ENCODE measurements around the gene ENTR1.
"Not testable (repeated sequence)": the region's sequence is repeated elsewhere in the genome, so short reads cannot be mapped to it uniquely, and the experiment has no call there.

The ENTR1 gene

DNA sequence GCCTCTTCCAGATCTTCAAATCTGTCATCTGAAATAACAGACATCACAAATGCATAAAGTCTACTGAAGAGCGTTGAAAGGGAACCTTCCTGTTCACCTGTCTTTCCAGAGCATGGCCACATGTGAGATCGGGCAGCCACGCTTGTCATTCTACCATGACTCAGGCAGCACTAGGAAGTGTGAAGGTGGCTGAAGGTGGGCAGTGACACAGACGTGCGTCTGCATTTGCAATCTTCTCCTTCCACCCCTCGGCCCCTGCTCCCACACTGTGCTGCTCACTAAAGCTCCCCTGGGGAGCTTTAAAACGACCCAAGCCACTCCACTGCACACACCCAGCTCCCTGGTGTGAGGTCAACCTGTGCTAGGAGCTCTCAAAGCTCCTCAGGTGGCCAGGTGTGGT lies 2.5 kb downstream of the ENTR1 start:
- Histone ChIP-seq H3K9me3 (ENCODE audit: control insufficient read depth, insufficient read depth, low read depth, low read length) (no peaks in the 10 kb centered on the region), H3K4me3 (ENCODE audit: low read depth, low read length) (no peak overlapping the region), H3K36me3 (ENCODE audit: control insufficient read depth in 2 of 2, insufficient read depth in 1 of 2, low read length in 2 of 2) (peaks cover 10 to 63% of the 10 kb centered on the region in 2 experiments; a peak in 2 of 3 replicates), H3K27ac (ENCODE audit: extremely low read depth, low read depth, low read length) (no peak overlapping the region), H3K4me1 (ENCODE audit: control insufficient read depth, insufficient read depth, low read length) (peaks cover 11% of the 10 kb centered on the region)
- POLR2A ChIA-PET = interaction anchor here (0.7 to 2.8 kb wide), 3 partner anchors 44 to 63 kb away, joined by 3 to 13 read pairs (median 5); no protein-coding TSS in a partner anchor
- TF ChIP-seq GLI4 (tag by site-specific recombination; IDR thresholded peaks at IDR 0.05) (no peak), EGR2 (tag by site-specific recombination; IDR thresholded peaks at IDR 0.05; ENCODE audit: low read depth) (peak; percentile 64), ZNF777 (tag by site-specific recombination; IDR thresholded peaks at IDR 0.05; ENCODE audit: borderline replicate concordance) (no peak), GFI1B (tag by site-specific recombination; IDR thresholded peaks at IDR 0.05) (no peak)
- TF ChIP-seq, protein P1, sequence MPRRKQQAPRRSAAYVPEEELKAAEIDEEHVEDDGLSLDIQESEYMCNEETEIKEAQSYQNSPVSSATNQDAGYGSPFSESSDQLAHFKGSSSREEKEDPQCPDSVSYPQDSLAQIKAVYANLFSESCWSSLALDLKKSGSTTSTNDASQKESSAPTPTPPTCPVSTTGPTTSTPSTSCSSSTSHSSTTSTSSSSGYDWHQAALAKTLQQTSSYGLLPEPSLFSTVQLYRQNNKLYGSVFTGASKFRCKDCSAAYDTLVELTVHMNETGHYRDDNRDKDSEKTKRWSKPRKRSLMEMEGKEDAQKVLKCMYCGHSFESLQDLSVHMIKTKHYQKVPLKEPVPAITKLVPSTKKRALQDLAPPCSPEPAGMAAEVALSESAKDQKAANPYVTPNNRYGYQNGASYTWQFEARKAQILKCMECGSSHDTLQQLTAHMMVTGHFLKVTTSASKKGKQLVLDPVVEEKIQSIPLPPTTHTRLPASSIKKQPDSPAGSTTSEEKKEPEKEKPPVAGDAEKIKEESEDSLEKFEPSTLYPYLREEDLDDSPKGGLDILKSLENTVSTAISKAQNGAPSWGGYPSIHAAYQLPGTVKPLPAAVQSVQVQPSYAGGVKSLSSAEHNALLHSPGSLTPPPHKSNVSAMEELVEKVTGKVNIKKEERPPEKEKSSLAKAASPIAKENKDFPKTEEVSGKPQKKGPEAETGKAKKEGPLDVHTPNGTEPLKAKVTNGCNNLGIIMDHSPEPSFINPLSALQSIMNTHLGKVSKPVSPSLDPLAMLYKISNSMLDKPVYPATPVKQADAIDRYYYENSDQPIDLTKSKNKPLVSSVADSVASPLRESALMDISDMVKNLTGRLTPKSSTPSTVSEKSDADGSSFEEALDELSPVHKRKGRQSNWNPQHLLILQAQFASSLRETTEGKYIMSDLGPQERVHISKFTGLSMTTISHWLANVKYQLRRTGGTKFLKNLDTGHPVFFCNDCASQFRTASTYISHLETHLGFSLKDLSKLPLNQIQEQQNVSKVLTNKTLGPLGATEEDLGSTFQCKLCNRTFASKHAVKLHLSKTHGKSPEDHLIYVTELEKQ (tag by site-specific recombination; IDR thresholded peaks at IDR 0.05; ENCODE audit: borderline replicate concordance) = no peak
- CTCF ChIA-PET = interaction anchor here (0.6 to 2.6 kb wide), 5 partner anchors 7 to 621 kb away, joined by 3 to 28 read pairs (median 4); no protein-coding TSS in a partner anchor

DNA sequence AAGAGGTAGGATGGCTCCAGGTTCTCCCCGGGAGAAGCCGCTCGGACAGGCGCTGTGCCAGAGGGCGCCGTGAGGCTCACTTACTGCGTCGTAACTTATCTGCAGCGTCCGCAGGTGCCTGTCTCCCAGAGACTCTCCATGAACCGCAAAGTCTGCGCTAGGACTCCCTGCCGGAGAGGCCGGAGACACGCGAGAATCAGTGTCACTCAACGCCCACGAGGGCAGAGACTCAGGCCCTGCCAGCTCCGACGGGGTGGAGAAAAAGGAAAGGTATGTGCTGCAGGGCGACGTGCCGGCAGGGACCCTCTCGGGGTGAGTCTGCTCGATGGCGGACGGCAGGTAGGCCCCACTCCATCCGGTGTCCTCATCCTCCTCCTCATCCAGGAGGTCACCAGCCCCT lies 3.4 kb downstream of the ENTR1 start:
- H3K27ac ChIP-seq (ENCODE audit: extremely low read depth, low read depth, low read length); H3K9me3 ChIP-seq (ENCODE audit: control insufficient read depth, insufficient read depth, low read depth, low read length); CTCF ChIA-PET; H3K4me1 ChIP-seq (ENCODE audit: control insufficient read depth, insufficient read depth, low read length); H3K4me3 ChIP-seq (ENCODE audit: low read depth, low read length): not testable (repeated sequence)
- POLR2A ChIA-PET = interaction anchor here (0.5 to 1.0 kb wide), 3 partner anchors 13 to 44 kb away, joined by 3 to 7 read pairs (median 5); no protein-coding TSS in a partner anchor
- peaks cover 10 to 62% of the 10 kb centered on the region in 2 experiments; a peak in 2 of 3 replicates for H3K36me3 ChIP-seq (ENCODE audit: control insufficient read depth in 2 of 2, insufficient read depth in 1 of 2, low read length in 2 of 2)

DNA sequence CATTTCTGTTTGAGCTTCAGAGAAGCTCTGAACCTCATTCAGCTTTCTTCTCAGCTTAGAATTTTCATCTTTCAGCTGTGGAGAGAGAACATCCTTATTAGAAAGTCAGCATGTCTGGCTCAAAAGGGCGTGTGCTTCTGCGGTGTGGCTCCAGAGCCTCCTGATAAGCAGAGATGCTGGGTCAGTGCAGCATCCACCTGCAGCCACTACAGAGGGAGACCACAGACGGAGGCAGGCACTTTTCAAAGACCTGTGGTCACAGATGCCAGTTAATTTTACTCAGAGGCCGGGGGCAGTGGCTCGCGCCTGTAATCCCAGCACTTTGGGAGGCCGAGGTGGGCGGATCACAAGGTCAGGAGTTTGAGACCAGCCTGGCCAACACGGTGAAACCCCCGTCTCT lies 4.5 kb downstream of the ENTR1 start:
- POLR2A ChIA-PET = interaction anchor here (0.6 to 1.0 kb wide), 3 partner anchors 19 to 266 kb away, joined by 3 to 7 read pairs (median 3); no protein-coding TSS in a partner anchor
- peak; percentile 57; the same call in 1 of the 2 replicates for TF ChIP-seq EGR2 (tag by site-specific recombination; IDR thresholded peaks at IDR 0.05; ENCODE audit: low read depth)
- CTCF ChIA-PET; H3K4me3 ChIP-seq (ENCODE audit: low read depth, low read length); H3K27ac ChIP-seq (ENCODE audit: extremely low read depth, low read depth, low read length); H3K4me1 ChIP-seq (ENCODE audit: control insufficient read depth, insufficient read depth, low read length); H3K9me3 ChIP-seq (ENCODE audit: control insufficient read depth, insufficient read depth, low read depth, low read length): not testable (repeated sequence)
- H3K36me3 ChIP-seq (ENCODE audit: control insufficient read depth in 2 of 2, insufficient read depth in 1 of 2, low read length in 2 of 2) = peaks cover 10 to 68% of the 10 kb centered on the region in 2 experiments; a peak in 2 of 3 replicates

DNA sequence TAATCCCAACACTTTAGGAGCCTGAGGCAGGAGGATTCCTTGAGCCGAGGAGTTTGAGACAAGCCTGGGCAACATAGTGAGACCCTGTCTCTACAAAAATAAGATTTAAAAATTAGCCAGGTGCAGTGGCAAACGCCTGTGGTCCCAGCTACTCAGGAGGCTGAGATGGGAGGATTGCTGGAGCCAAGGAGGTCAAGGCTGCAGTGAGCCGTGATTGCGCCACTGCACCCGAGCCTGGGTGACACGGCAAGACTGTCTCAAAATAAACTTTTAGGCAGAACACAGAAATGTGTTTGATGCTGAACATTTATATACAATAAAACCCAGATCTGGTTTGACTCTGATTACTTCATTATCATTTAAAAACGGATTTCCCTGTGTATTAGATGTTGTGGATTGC lies 4.9 kb downstream of the ENTR1 start:
- CTCF ChIA-PET = no interaction called here
- POLR2A ChIA-PET = interaction anchor here (0.6 kb wide), 1 partner anchor 266 kb away, joined by 3 read pairs; no protein-coding TSS in a partner anchor
- no peaks in the 10 kb centered on the region for H3K9me3 ChIP-seq (ENCODE audit: control insufficient read depth, insufficient read depth, low read depth, low read length)
- no peak for TF ChIP-seq ZNF548 (tag by site-specific recombination; IDR thresholded peaks at IDR 0.05)
- no peak for TF ChIP-seq ZNF701 (tag by site-specific recombination; IDR thresholded peaks at IDR 0.05)
- no peak for TF ChIP-seq SP7 (tag by site-specific recombination; IDR thresholded peaks at IDR 0.05)
- TF ChIP-seq ZNF660 (tag by site-specific recombination; IDR thresholded peaks at IDR 0.05) = no peak
- no peak for TF ChIP-seq ZXDB (tag by site-specific recombination; IDR thresholded peaks at IDR 0.05)
- no peak for TF ChIP-seq ZNF473 (tag by site-specific recombination; IDR thresholded peaks at IDR 0.05)
- no peak for TF ChIP-seq ZNF626 (tag by site-specific recombination; IDR thresholded peaks at IDR 0.05)
- TF ChIP-seq ZNF433 (tag by site-specific recombination; IDR thresholded peaks at IDR 0.05; ENCODE audit: low read depth) = no peak
- TF ChIP-seq ZNF24 (tag by site-specific recombination; IDR thresholded peaks at IDR 0.05) = no peak
- no peak for TF ChIP-seq KLF16 (tag by site-specific recombination; IDR thresholded peaks at IDR 0.05)
- no peak for TF ChIP-seq GLIS1 (tag by site-specific recombination; IDR thresholded peaks at IDR 0.05)
- TF ChIP-seq ZBTB20 (tag by site-specific recombination; IDR thresholded peaks at IDR 0.05) = no peak
- TF ChIP-seq FEZF1 (tag by site-specific recombination; IDR thresholded peaks at IDR 0.05) = no peak
- no peaks in the 10 kb centered on the region for H3K4me1 ChIP-seq (ENCODE audit: control insufficient read depth, insufficient read depth, low read length)
- no peak overlapping the region for H3K27ac ChIP-seq (ENCODE audit: extremely low read depth, low read depth, low read length)
- peaks cover 10 to 68% of the 10 kb centered on the region in 2 experiments; a peak in 2 of 3 replicates for H3K36me3 ChIP-seq (ENCODE audit: control insufficient read depth in 2 of 2, insufficient read depth in 1 of 2, low read length in 2 of 2)
- H3K4me3 ChIP-seq (ENCODE audit: low read depth, low read length) = no peak overlapping the region

Measured in HEK293 (cell line).